ENCODE measurements around the gene NPLOC4.

NPLOC4 gene

GRCh38 chr17:81582341-81582740, 54.6 kb downstream of the NPLOC4 start:
- FAIRE-seq = no peak

- no peak for FAIRE-seq
Measured at GRCh38 chr17:81581758-81582157, 55.2 kb downstream of the NPLOC4 start.

GRCh38 chr17:81580481-81580880, 56.4 kb downstream of the NPLOC4 start:
- no peak for FAIRE-seq

- no peak for FAIRE-seq
Measured at GRCh38 chr17:81579821-81580321, 57.0 kb downstream of the NPLOC4 start.

- FAIRE-seq = no peak
Measured at GRCh38 chr17:81579298-81579697, 57.6 kb downstream of the NPLOC4 start.

- no peak for FAIRE-seq
Measured at GRCh38 chr17:81578561-81579225, 58.2 kb downstream of the NPLOC4 start.

GRCh38 chr17:81578038-81578441, 58.9 kb downstream of the NPLOC4 start:
- FAIRE-seq = no peak

GRCh38 chr17:81577278-81578000, 59.5 kb downstream of the NPLOC4 start:
- no peak for FAIRE-seq

- no peak for FAIRE-seq
Measured at GRCh38 chr17:81576621-81577277, 60.2 kb downstream of the NPLOC4 start.

- FAIRE-seq = no peak
Measured at GRCh38 chr17:81575836-81576235, 61.1 kb downstream of the NPLOC4 start.

GRCh38 chr17:81574643-81574956, 62.3 kb downstream of the NPLOC4 start:
- FAIRE-seq = no peak

GRCh38 chr17:81573794-81574642, 62.9 kb downstream of the NPLOC4 start:
- FAIRE-seq = no peak

GRCh38 chr17:81572563-81573168, 64.2 kb downstream of the NPLOC4 start:
- no peak for FAIRE-seq

GRCh38 chr17:81570964-81571363, 65.9 kb downstream of the NPLOC4 start:
- FAIRE-seq = no peak

- no peak for FAIRE-seq
Measured at GRCh38 chr17:81569986-81570514, 66.9 kb downstream of the NPLOC4 start.

GRCh38 chr17:81568416-81568815, 68.5 kb downstream of the NPLOC4 start:
- no peak for FAIRE-seq

- no peak for FAIRE-seq
Measured at GRCh38 chr17:81567191-81567590, 69.7 kb downstream of the NPLOC4 start.

GRCh38 chr17:81566461-81567126, 70.3 kb downstream of the NPLOC4 start:
- no peak for FAIRE-seq

- no peak for FAIRE-seq
Measured at GRCh38 chr17:81565231-81565630, 71.7 kb downstream of the NPLOC4 start.

- FAIRE-seq = no peak
Measured at GRCh38 chr17:81564778-81565177, 72.1 kb downstream of the NPLOC4 start.

- FAIRE-seq = no peak
Measured at GRCh38 chr17:81563861-81564586, 72.9 kb downstream of the NPLOC4 start.
